Measurements from ENCODE around the gene CA6.

The CA6 gene

DNA sequence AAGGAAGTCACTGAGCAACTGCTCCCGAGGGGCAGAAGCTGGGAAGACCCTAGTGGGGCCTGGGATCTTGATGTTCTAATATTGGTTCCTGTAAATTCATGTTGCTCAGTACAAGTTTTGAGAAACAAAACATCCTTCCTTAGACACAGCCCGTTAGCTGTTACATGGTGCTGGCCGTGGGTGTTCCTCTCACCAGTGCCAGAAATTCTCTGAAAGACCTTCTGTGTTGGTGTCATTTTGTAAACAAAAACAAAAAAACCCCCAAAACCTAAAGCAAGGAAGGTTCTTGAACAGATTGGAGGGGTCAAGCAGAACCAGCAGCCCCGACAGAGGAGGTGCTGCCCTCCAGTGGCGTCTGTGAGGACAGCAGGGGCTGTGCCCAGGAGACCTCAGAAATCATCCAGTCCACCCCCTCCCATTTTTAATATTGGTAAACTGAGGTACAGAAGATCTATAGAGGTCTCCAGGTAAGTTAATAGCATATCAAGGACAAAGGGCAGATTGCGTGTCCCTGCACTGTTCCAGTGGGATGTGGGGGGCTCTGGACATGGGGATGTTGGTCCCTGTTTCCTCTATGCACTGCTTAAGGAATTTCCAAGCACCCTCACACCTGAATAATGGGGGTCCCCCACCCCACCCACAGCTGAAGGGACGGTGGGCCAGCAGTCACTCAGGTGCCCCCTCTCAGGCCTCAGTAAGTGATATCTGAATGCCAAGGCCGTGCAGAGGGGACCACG lies 42.4 kb downstream of the CA6 start:
- H3K27ac ChIP-seq (ENCODE audit: low read length), result no peak overlapping the region
- no peaks in the 10 kb centered on the region for H3K79me2 ChIP-seq (ENCODE audit: low read length)
- DNase-seq, result peak; percentile 26
- no peak for TF ChIP-seq EZH2 (optimal IDR thresholded peaks at IDR 0.05; ENCODE audit: low read depth, low read length)
- TF ChIP-seq, protein P1, sequence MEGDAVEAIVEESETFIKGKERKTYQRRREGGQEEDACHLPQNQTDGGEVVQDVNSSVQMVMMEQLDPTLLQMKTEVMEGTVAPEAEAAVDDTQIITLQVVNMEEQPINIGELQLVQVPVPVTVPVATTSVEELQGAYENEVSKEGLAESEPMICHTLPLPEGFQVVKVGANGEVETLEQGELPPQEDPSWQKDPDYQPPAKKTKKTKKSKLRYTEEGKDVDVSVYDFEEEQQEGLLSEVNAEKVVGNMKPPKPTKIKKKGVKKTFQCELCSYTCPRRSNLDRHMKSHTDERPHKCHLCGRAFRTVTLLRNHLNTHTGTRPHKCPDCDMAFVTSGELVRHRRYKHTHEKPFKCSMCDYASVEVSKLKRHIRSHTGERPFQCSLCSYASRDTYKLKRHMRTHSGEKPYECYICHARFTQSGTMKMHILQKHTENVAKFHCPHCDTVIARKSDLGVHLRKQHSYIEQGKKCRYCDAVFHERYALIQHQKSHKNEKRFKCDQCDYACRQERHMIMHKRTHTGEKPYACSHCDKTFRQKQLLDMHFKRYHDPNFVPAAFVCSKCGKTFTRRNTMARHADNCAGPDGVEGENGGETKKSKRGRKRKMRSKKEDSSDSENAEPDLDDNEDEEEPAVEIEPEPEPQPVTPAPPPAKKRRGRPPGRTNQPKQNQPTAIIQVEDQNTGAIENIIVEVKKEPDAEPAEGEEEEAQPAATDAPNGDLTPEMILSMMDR (IDR thresholded peaks at IDR 0.05; ENCODE audit: low read length), result peak; percentile 94
- TF ChIP-seq EZH2phosphoT487 (IDR thresholded peaks at IDR 0.05; ENCODE audit: low read length), result no peak
- H3K9ac ChIP-seq (ENCODE audit: low read length), result no peak overlapping the region
- H3K4me3 ChIP-seq (ENCODE audit: low read length), result no peak overlapping the region
- no peaks in the 10 kb centered on the region for H3F3A ChIP-seq (ENCODE audit: insufficient read depth, low read length)
- no peaks in the 10 kb centered on the region; the same call in 1 of the 2 replicates for H3K27me3 ChIP-seq (replicated peaks; ENCODE audit: insufficient read depth, low read length)
- H3K4me1 ChIP-seq (ENCODE audit: low read length), result no peaks in the 10 kb centered on the region
- no peaks in the 10 kb centered on the region for H3K9me2 ChIP-seq (replicated peaks; ENCODE audit: insufficient read depth, low read length)
- H3K9me3 ChIP-seq (replicated peaks; ENCODE audit: insufficient read depth, low read length), result no peaks in the 10 kb centered on the region
- H4K20me1 ChIP-seq (ENCODE audit: insufficient read depth, low read length), result no peaks in the 10 kb centered on the region
- no peak overlapping the region for H2AFZ ChIP-seq (ENCODE audit: low read length)
- H3K36me3 ChIP-seq (replicated peaks; ENCODE audit: insufficient read depth, low read length), result no peaks in the 10 kb centered on the region
- no peak overlapping the region for H3K4me2 ChIP-seq (ENCODE audit: low read depth, low read length)

DNA sequence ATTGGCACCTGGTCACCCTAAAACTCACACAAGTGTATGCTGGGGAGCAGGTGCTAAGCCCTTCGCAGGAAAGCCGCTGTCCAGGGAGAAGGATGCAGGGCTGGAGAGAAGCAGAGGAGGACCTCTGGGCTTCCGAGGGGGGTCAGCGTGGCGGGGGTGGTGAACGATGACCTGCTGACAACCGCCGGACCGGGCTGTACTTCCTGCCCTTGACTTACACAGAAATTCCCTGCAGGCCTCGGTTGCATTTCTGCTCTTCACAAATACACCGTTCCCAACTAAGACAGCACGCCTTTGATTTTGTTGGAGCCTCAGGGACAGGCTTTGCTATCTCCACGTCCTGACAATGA lies 42.9 kb downstream of the CA6 start:
- Histone ChIP-seq H3K36me3 (replicated peaks; ENCODE audit: insufficient read depth, low read length) (no peaks in the 10 kb centered on the region), H3K9ac (ENCODE audit: low read length) (no peak overlapping the region), H3K79me2 (ENCODE audit: low read length) (no peaks in the 10 kb centered on the region), H3F3A (ENCODE audit: insufficient read depth, low read length) (no peaks in the 10 kb centered on the region), H3K27me3 (replicated peaks; ENCODE audit: insufficient read depth, low read length) (no peaks in the 10 kb centered on the region; the same call in 1 of the 2 replicates), H3K4me2 (ENCODE audit: low read depth, low read length) (no peak overlapping the region), H3K27ac (ENCODE audit: low read length) (no peak overlapping the region), H4K20me1 (ENCODE audit: insufficient read depth, low read length) (no peaks in the 10 kb centered on the region), H3K9me3 (replicated peaks; ENCODE audit: insufficient read depth, low read length) (no peaks in the 10 kb centered on the region), H3K4me1 (ENCODE audit: low read length) (no peaks in the 10 kb centered on the region), H3K4me3 (ENCODE audit: low read length) (no peak overlapping the region), H2AFZ (ENCODE audit: low read length) (no peak overlapping the region), H3K9me2 (replicated peaks; ENCODE audit: insufficient read depth, low read length) (no peaks in the 10 kb centered on the region)
- TF ChIP-seq, protein P1 (IDR thresholded peaks at IDR 0.05; ENCODE audit: low read length), result no peak
- TF ChIP-seq EZH2phosphoT487 (IDR thresholded peaks at IDR 0.05; ENCODE audit: low read length) (no peak), EZH2 (optimal IDR thresholded peaks at IDR 0.05; ENCODE audit: low read depth, low read length) (no peak)
- no peak for DNase-seq

DNA sequence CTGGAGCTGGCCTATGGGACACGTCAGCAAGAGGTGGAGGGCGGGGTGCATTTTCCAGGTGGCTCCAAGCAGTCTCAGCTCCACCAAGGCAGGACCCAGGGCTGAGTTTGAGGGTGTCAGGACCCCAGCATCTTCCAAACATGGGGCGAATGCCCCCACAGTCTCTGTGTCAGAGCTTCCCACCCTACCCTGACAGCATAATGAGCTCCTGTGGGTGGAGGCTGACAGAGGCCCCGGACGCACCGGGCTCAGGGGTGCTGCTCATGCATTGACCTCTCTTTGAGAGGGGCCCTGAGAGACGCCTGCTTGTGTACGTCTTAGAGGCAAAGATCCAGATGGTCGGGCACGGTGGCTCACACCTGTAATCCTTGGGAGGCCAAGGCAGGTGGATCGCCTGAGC lies 43.4 kb downstream of the CA6 start:
- Histone ChIP-seq H3K9me2 (replicated peaks; ENCODE audit: insufficient read depth, low read length) (no peaks in the 10 kb centered on the region), H3K4me2 (ENCODE audit: low read depth, low read length) (no peak overlapping the region), H3K9me3 (replicated peaks; ENCODE audit: insufficient read depth, low read length) (no peaks in the 10 kb centered on the region), H3K9ac (ENCODE audit: low read length) (no peak overlapping the region), H3F3A (ENCODE audit: insufficient read depth, low read length) (no peaks in the 10 kb centered on the region), H3K4me3 (ENCODE audit: low read length) (no peak overlapping the region), H3K4me1 (ENCODE audit: low read length) (no peaks in the 10 kb centered on the region), H3K27me3 (replicated peaks; ENCODE audit: insufficient read depth, low read length) (no peaks in the 10 kb centered on the region; the same call in 1 of the 2 replicates), H3K36me3 (replicated peaks; ENCODE audit: insufficient read depth, low read length) (no peaks in the 10 kb centered on the region), H4K20me1 (ENCODE audit: insufficient read depth, low read length) (no peaks in the 10 kb centered on the region), H3K27ac (ENCODE audit: low read length) (no peak overlapping the region), H3K79me2 (ENCODE audit: low read length) (no peaks in the 10 kb centered on the region), H2AFZ (ENCODE audit: low read length) (no peak overlapping the region)
- DNase-seq, result no peak
- TF ChIP-seq, protein P1 (IDR thresholded peaks at IDR 0.05; ENCODE audit: low read length), result no peak
- TF ChIP-seq EZH2 (optimal IDR thresholded peaks at IDR 0.05; ENCODE audit: low read depth, low read length) (no peak), EZH2phosphoT487 (IDR thresholded peaks at IDR 0.05; ENCODE audit: low read length) (no peak)

Data from MM.1S (cell line).